Measurements from ENCODE around the gene RAPH1. TPM values are rescaled to one million over a fixed set of nuclear protein-coding genes. Genes with fewer than 3 reads are reported as not detected.
"Not testable (repeated sequence)": the region's sequence is repeated elsewhere in the genome, so short reads cannot be mapped to it uniquely, and the experiment has no call there.

Gene RAPH1
- total and polyA plus RNA-seq, 7 donors = 4.8 to 19.9 (median 11.8) TPM

GRCh38 chr2:203543898-203544328 is 8.8 kb upstream of the RAPH1 start:
- Histone ChIP-seq H3K36me3 (no peaks in the 10 kb centered on the region), H3K4me3 (no peak overlapping the region), H3K27me3 (no peaks in the 10 kb centered on the region), H3K4me1 (no peaks in the 10 kb centered on the region), H3K9me3 (no peaks in the 10 kb centered on the region), H3K27ac (no peak overlapping the region)
- WGBS, 2 donors = 90 to 93% methylated on average over 8 of the region's 8 CpGs
- intact Hi-C loops (cut with DNase I) = no loop called here
- TF ChIP-seq EP300 (IDR thresholded peaks at IDR 0.05) (no peak), POLR2A (IDR thresholded peaks at IDR 0.05) (no peak), POLR2AphosphoS5 (IDR thresholded peaks at IDR 0.05) (no peak)
- TF ChIP-seq, protein P1, sequence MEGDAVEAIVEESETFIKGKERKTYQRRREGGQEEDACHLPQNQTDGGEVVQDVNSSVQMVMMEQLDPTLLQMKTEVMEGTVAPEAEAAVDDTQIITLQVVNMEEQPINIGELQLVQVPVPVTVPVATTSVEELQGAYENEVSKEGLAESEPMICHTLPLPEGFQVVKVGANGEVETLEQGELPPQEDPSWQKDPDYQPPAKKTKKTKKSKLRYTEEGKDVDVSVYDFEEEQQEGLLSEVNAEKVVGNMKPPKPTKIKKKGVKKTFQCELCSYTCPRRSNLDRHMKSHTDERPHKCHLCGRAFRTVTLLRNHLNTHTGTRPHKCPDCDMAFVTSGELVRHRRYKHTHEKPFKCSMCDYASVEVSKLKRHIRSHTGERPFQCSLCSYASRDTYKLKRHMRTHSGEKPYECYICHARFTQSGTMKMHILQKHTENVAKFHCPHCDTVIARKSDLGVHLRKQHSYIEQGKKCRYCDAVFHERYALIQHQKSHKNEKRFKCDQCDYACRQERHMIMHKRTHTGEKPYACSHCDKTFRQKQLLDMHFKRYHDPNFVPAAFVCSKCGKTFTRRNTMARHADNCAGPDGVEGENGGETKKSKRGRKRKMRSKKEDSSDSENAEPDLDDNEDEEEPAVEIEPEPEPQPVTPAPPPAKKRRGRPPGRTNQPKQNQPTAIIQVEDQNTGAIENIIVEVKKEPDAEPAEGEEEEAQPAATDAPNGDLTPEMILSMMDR (IDR thresholded peaks at IDR 0.05) = no peak
- DNase-seq = no peak

DNA sequence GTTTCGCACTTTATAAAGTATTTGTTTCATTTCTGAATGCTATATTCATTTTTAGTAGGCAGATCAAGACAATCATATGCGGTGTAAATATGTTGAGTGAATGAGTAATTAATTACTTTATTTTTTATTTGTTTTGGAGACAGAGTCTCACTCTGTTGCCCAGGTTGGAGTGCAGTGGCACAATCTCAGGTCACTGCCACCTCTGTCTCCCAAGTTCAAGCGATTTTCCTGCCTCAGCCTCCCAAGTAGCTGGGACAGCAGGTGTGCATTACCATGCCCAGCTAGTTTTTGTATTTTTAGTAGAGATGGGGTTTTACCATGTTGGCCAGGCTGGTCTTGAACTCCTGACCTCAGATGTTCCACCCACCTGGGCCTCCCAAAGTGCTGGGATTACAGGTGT is 5.5 kb upstream of the RAPH1 start:
- intact Hi-C loops (cut with DNase I); H3K27ac ChIP-seq; H3K4me1 ChIP-seq; H3K9me3 ChIP-seq; H3K36me3 ChIP-seq; H3K27me3 ChIP-seq; H3K4me3 ChIP-seq; DNase-seq: not testable (repeated sequence)
- WGBS, 2 donors = 78 to 88% methylated on average over 3 of the region's 3 CpGs

GRCh38 chr2:203538237-203538636 is 3.1 kb upstream of the RAPH1 start:
- 92 to 95% methylated on average over 4 of the region's 4 CpGs for WGBS, 2 donors

DNA sequence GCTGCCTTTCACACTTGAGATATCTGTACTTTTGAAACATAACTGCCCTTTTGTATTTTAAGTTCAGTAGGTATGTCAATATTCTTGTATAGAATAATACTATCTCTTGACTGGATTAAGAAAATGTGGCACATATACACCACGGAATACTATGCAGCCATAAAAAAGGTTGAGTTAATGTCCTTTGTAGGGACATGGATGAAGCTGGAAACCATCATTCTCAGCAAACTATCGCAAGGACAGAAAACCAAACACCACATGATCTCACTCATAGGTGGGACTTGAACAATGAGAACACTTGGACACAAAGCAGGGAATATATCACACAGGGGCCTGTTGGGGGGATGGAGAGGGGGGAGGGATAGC is 1.5 kb upstream of the RAPH1 start:
- not testable (repeated sequence) for H3K9me3 ChIP-seq, H3K27me3 ChIP-seq, DNase-seq, H3K4me3 ChIP-seq, H3K36me3 ChIP-seq, H3K27ac ChIP-seq
- intact Hi-C loops (cut with DNase I) = loop anchor here (5.0 kb wide), 1 partner anchor 46 kb away; no protein-coding TSS in a partner anchor
- WGBS, 2 donors = 95 to 98% methylated on average over 2 of the region's 2 CpGs
- H3K4me1 ChIP-seq = peaks cover 0 to 28% (median 18%) of the 10 kb centered on the region in 4 donors

More at GRCh38 chr2:203538237-203538636, 3.1 kb upstream of the RAPH1 start:
- peaks cover 0 to 18% (median 13%) of the 10 kb centered on the region in 4 donors for H3K4me1 ChIP-seq
- H3K9me3 ChIP-seq, H3K27me3 ChIP-seq, H3K36me3 ChIP-seq, DNase-seq, H3K4me3 ChIP-seq, H3K27ac ChIP-seq: not testable (repeated sequence)
- intact Hi-C loops (cut with DNase I) = loop anchor here (5.0 kb wide), 1 partner anchor 44 kb away; no protein-coding TSS in a partner anchor

GRCh38 chr2:203535784-203536585 is 884 bp upstream of the RAPH1 start:
- no peaks in the 10 kb centered on the region for H3K9me3 ChIP-seq
- H3K27ac ChIP-seq = peak overlapping the region; percentile 85 to 97 (median 89)
- intact Hi-C loops (cut with DNase I) = loop anchor here (1.0 to 5.0 kb wide), 2 partner anchors 46 to 114 kb away; no protein-coding TSS in a partner anchor
- H3K4me3 ChIP-seq = peak overlapping the region; percentile 35 to 94 (median 79)
- DNase-seq = no peak
- no peaks in the 10 kb centered on the region for H3K27me3 ChIP-seq
- H3K36me3 ChIP-seq = no peaks in the 10 kb centered on the region
- 6 to 17% methylated on average over 14 of the region's 14 CpGs for WGBS, 2 donors
- peaks cover 0 to 28% (median 18%) of the 10 kb centered on the region in 4 donors for H3K4me1 ChIP-seq
- TF ChIP-seq POLR2AphosphoS5 (IDR thresholded peaks at IDR 0.05) = no peak
- TF ChIP-seq POLR2A (IDR thresholded peaks at IDR 0.05) = no peak
- TF ChIP-seq, protein P1 (IDR thresholded peaks at IDR 0.05) = no peak
- TF ChIP-seq EP300 (IDR thresholded peaks at IDR 0.05) = no peak

DNA sequence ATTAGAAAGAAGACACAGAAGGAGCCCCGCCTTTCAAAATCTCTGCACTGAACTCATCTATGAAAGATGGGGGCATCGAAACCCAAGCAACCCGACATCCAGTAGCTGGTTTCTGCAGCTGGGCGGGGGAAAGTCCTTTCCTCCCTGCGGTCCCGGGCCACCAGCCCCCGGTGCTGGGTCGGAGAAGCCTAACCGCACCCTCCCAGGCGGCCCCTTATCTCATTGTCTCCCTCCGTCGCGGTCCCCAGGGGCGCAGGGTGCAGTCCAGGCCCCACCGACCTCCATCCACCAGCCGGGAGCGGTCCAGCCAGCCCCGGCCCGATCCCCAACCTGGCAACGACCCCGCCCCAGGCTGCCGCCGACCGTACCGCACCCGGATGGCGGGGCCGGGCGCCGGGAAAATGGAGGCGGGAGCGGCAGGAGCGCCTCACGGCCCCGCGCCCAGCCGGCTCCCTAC is 452 bp downstream of the RAPH1 start:
- 0 to 1% methylated on average over 37 of the region's 37 CpGs for WGBS, 2 donors
- peak overlapping the region; percentile 88 to 97 (median 93) for H3K27ac ChIP-seq
- no peak for TF ChIP-seq POLR2A (IDR thresholded peaks at IDR 0.05)
- H3K4me3 ChIP-seq = peak overlapping the region; percentile 76 to 94 (median 88)
- H3K27me3 ChIP-seq = no peaks in the 10 kb centered on the region
- no peaks in the 10 kb centered on the region for H3K36me3 ChIP-seq
- H3K4me1 ChIP-seq = peaks cover 0 to 32% (median 19%) of the 10 kb centered on the region in 4 donors
- peak; percentile 72 for DNase-seq
- H3K9me3 ChIP-seq = no peaks in the 10 kb centered on the region
- intact Hi-C loops (cut with DNase I) = loop anchor here (1.0 to 5.0 kb wide), 2 partner anchors 48 to 116 kb away; no protein-coding TSS in a partner anchor
